Vagina (tissue), 2 donors: ENCODE data around the gene CACNA1D. TPM values are rescaled to one million over a fixed set of nuclear protein-coding genes. Genes with fewer than 3 reads are reported as not detected.

Experiments
- DNase-seq, 2 donors: peaks; one replicate each; pipeline ENCODE4 v3.0.0-alpha.2; 2017; ENCODE audit errors: extremely low spot score in 2 of 2
- H3K27ac ChIP-seq: fragments of 200-600 bp; sonication (generic); one replicate; pipeline ENCODE4 v1.5.1; 2019
- H3K27me3 ChIP-seq: fragments of 200-600 bp; sonication (generic); one replicate; pipeline ENCODE4 v1.5.1; 2019
- H3K36me3 ChIP-seq, 2 donors: fragments of 200-600 bp; sonication (generic); one replicate each; pipeline ENCODE4 v1.5.1; 2017 to 2019
- H3K4me1 ChIP-seq: fragments of 200-600 bp; sonication (generic); one replicate; pipeline ENCODE4 v1.5.1; 2019
- H3K4me3 ChIP-seq, 2 donors: fragments of 200-600 bp; sonication (generic); 1 replicate in 1 of 2; 2 replicates in 1 of 2; pipeline ENCODE4 v1.5.1; 2016 to 2019
- H3K9me3 ChIP-seq: fragments of 200-600 bp; sonication (generic); one replicate; pipeline ENCODE4 v1.5.1; 2019
- POLR2A ChIP-seq, 2 donors: fragments of 450-650 bp; IDR thresholded peaks; one replicate each; pipeline ENCODE4 v1.6.1; 2017; ENCODE audit warnings: antibody characterized with exemption in 2 of 2, mild to moderate bottlenecking in 2 of 2, moderate library complexity in 2 of 2
- POLR2AphosphoS5 ChIP-seq, 2 donors: sonication (generic); formaldehyde crosslinking; IDR thresholded peaks; one replicate each; pipeline ENCODE4 v1.9.0; 2017; ENCODE audit warnings: antibody characterized with exemption in 2 of 2, mild to moderate bottlenecking in 2 of 2, low read depth in 1 of 2; ENCODE audit not compliant: insufficient read depth in 1 of 2
- intact Hi-C: fragments of 100-400 bp; cut with DNase I; formaldehyde crosslinking; loops from one replicate; pipeline ENCODE4 v1.15.1; 2023
- total RNA-seq: library from RNA; depleted of rRNA; stranded (reverse); fragments of >200 nt; gene quantifications from one replicate; pipeline ENCODE4 v1.2.3, GENCODE V29; 2016
- TF ChIP-seq, protein P1 (sequence below), 3 experiments: fragments of 450-650 bp in 2 of 3; fragments of 200-600 bp in 1 of 3; sonication (generic) in 1 of 3; IDR thresholded peaks; one replicate each; pipeline ENCODE4 v1.5.1; 2017 to 2019; ENCODE audit warnings: antibody characterized with exemption in 3 of 3, mild to moderate bottlenecking in 2 of 3, moderate library complexity in 2 of 3

Gene CACNA1D
- total RNA-seq, 1 donor from 2014 or later, result 0.74 TPM

DNA sequence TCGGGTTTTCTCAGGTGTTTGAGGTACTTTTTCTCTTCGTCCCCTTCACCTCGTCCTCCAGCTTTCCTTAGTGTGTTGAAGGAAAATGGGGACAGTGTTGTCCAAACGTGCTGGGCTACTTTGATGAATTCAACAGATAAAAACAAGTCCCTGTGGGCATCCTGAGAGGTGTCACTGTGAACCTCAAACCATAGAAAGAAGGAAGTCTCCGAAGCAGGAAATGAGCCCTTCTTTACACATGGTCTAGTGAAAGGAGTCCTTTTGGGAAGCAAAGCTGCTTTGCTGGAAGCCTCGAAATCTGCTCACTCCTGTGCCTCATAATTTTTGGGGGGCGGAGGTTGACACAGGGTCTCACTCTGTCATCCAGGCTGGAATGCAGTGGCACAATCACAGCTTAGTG lies 362.6 kb downstream of the CACNA1D start:
- Histone ChIP-seq H3K36me3 (peaks cover 0 to 11% of the 10 kb centered on the region in 2 donors), H3K27me3 (no peaks in the 10 kb centered on the region), H3K4me3 (no peak overlapping the region), H3K27ac (no peak overlapping the region), H3K9me3 (no peaks in the 10 kb centered on the region), H3K4me1 (no peaks in the 10 kb centered on the region)
- TF ChIP-seq, protein P1, sequence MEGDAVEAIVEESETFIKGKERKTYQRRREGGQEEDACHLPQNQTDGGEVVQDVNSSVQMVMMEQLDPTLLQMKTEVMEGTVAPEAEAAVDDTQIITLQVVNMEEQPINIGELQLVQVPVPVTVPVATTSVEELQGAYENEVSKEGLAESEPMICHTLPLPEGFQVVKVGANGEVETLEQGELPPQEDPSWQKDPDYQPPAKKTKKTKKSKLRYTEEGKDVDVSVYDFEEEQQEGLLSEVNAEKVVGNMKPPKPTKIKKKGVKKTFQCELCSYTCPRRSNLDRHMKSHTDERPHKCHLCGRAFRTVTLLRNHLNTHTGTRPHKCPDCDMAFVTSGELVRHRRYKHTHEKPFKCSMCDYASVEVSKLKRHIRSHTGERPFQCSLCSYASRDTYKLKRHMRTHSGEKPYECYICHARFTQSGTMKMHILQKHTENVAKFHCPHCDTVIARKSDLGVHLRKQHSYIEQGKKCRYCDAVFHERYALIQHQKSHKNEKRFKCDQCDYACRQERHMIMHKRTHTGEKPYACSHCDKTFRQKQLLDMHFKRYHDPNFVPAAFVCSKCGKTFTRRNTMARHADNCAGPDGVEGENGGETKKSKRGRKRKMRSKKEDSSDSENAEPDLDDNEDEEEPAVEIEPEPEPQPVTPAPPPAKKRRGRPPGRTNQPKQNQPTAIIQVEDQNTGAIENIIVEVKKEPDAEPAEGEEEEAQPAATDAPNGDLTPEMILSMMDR (IDR thresholded peaks at IDR 0.05), result no peak
- TF ChIP-seq POLR2AphosphoS5 (IDR thresholded peaks at IDR 0.05; ENCODE audit: insufficient read depth in 1 of 2, low read depth in 1 of 2) (no peak), POLR2A (IDR thresholded peaks at IDR 0.05) (no peak)
- intact Hi-C loops, result no loop called here
- DNase-seq, result no peak

DNA sequence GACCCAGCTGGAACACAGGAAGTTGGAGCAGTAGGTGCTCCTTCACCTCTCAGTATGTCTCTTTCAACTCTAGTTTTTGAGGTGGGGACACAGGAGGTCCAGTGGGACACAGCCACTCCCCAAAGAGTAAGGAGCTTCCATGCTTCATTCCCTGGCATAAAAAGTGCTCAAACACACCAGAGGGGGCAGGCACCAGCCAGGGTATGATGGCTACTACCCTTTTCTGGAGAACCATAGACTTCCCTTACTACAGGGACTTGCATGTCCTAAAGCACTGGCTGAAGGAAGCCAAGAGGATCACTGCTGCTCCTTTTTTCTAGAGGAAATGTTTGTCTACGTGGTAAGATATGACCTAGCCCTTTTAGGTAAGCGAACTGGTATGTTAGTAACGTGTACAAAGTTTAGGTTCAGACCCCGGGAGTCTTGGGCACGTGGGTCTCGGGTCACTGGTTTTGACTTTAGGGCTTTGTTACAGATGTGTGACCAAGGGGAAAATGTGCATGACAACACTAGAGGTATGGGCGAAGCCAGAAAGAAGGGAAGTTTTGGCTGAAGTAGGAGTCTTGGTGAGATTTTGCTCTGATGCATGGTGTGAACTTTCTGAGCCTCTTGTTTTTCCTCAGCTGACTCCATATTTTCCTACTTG lies 363.8 kb downstream of the CACNA1D start:
- Histone ChIP-seq H3K4me1 (no peaks in the 10 kb centered on the region), H3K9me3 (no peaks in the 10 kb centered on the region), H3K27me3 (no peaks in the 10 kb centered on the region), H3K36me3 (peaks cover 0 to 16% of the 10 kb centered on the region in 2 donors), H3K4me3 (no peak overlapping the region), H3K27ac (no peak overlapping the region)
- intact Hi-C loops, result no loop called here
- TF ChIP-seq POLR2A (IDR thresholded peaks at IDR 0.05), result no peak
- TF ChIP-seq, protein P1 (IDR thresholded peaks at IDR 0.05), result no peak
- no peak for TF ChIP-seq POLR2AphosphoS5 (IDR thresholded peaks at IDR 0.05; ENCODE audit: insufficient read depth in 1 of 2, low read depth in 1 of 2)
- DNase-seq, result no peak

DNA sequence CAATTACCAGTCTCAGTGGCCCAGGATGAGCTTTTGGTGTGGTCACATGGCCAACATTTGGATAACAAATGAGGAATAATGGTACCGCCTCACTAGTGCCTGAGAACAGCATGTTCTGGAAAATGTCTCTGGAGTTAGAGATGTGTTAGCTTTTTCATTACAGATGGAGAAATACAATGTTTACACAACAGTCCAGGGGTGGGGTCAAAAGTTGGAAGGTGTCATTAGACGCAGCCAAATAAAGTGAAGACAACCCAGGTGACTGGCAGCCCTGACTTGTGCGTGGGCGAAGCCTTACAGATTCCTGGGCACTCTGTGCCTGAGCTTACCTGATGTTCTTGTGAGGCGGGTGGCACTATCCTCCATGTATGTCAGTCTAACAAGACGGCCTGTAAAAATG lies 364.8 kb downstream of the CACNA1D start:
- intact Hi-C loops, result no loop called here
- H3K36me3 ChIP-seq, result peaks cover 0 to 19% of the 10 kb centered on the region in 2 donors
- no peaks in the 10 kb centered on the region for H3K9me3 ChIP-seq
- no peak overlapping the region for H3K27ac ChIP-seq
- DNase-seq, result no peak
- no peak for TF ChIP-seq POLR2A (IDR thresholded peaks at IDR 0.05)
- TF ChIP-seq, protein P1 (IDR thresholded peaks at IDR 0.05), result no peak
- no peak for TF ChIP-seq POLR2AphosphoS5 (IDR thresholded peaks at IDR 0.05; ENCODE audit: insufficient read depth in 1 of 2, low read depth in 1 of 2)
- no peak overlapping the region for H3K4me3 ChIP-seq
- no peaks in the 10 kb centered on the region for H3K4me1 ChIP-seq
- no peaks in the 10 kb centered on the region for H3K27me3 ChIP-seq

DNA sequence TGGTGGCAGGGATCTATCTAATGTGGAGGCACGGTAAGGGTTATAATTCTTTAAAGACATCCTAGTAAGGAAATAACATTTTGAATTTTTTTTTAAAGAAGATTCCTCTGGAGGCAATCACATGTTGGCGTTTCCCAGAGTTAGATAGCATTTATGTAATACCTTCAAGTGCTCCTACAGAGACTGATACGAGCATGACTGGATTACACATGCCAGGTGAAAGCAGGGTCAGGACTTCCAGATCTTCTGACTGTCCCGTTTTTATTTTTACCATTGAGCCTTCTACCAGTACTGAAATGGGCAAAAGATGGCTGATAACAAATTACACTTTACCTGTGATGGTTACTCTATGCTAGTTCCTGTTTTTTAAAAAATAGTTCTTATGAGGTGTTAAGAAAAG lies 365.8 kb downstream of the CACNA1D start:
- Histone ChIP-seq H3K4me3 (no peak overlapping the region), H3K36me3 (peaks cover 0 to 29% of the 10 kb centered on the region in 2 donors), H3K27me3 (no peaks in the 10 kb centered on the region), H3K9me3 (no peaks in the 10 kb centered on the region), H3K27ac (no peak overlapping the region), H3K4me1 (no peaks in the 10 kb centered on the region)
- no peak for TF ChIP-seq POLR2A (IDR thresholded peaks at IDR 0.05)
- no peak for TF ChIP-seq POLR2AphosphoS5 (IDR thresholded peaks at IDR 0.05; ENCODE audit: insufficient read depth in 1 of 2, low read depth in 1 of 2)
- TF ChIP-seq, protein P1 (IDR thresholded peaks at IDR 0.05), result no peak
- no peak for DNase-seq
- intact Hi-C loops, result no loop called here

DNA sequence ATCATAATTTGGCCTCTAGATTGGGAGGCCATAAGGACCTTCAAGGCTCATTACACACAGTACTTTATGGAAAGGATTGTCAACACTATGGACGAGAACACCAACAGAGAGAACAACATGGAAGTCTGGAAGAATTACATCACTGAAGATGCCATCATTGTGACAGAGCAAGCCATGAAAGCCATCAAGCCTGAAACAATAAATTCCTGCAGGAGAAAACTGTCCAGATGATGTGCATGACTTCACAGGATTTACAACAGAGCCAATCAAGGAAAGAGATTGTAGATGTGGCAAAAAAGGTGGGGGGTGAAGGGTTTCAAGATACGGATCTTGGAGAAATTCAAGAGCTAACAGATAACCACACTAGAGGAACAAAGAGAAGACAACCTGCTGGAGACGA lies 367.8 kb downstream of the CACNA1D start:
- Histone ChIP-seq H3K27ac (no peak overlapping the region), H3K4me1 (no peaks in the 10 kb centered on the region), H3K4me3 (no peak overlapping the region), H3K9me3 (no peaks in the 10 kb centered on the region), H3K36me3 (peaks cover 0 to 43% of the 10 kb centered on the region in 2 donors), H3K27me3 (no peaks in the 10 kb centered on the region)
- intact Hi-C loops, result no loop called here
- no peak for DNase-seq
- TF ChIP-seq, protein P1 (IDR thresholded peaks at IDR 0.05), result no peak
- TF ChIP-seq POLR2A (IDR thresholded peaks at IDR 0.05) (no peak), POLR2AphosphoS5 (IDR thresholded peaks at IDR 0.05; ENCODE audit: insufficient read depth in 1 of 2, low read depth in 1 of 2) (no peak)
